Activated CD4-positive, alpha-beta T cell treated with anti-CD3 and anti-CD28 coated beads, Interleukin-10, Interleukin-2, amounts not matched to agents 100 ng/mL and 50 ng/mL, durations not matched to agents 16 hours and 8 hours (primary cell): Measurements from ENCODE around the gene ZNF33A.
A peak's percentile ranks its signal among the peaks of the same experiment; 100 is the strongest.
"Not testable (repeated sequence)": the region's sequence is repeated elsewhere in the genome, so short reads cannot be mapped to it uniquely, and the experiment has no call there.

ENCODE experiments used
- DNase-seq: peaks from one replicate; pipeline ENCODE4 v3.0.0-alpha.2; 2020

Gene ZNF33A

GRCh38 chr10:38010119-38010903 lies at the start of gene ZNF33A:
ZNF33A (plus strand) TSS chr10:38010675; CDS start chr10:38012342, 1,667 bp downstream.
- DNase-seq: peak; percentile 94

DNA sequence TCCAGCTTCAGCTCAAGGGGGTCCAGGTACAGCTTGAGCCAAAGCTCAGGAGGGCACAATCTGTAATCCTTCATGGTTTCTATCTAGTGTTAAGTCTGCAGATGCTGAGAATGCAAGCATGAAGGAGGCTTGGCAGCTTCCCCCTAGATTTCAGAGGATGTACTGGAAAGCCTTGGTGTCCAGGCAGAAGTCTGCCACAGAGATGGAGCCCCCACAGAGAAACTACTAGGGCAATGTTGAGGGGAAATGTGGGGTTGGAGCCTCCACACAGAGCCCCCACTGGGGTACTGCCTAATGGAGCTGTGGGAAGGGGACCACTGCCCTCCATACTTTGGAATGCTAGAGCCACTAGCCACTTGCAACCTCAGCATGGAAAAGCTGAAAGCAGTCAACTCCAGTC lies 45.5 kb upstream of the ZNF33A start:
- no peak for DNase-seq

- DNase-seq: no peak
These were observed 38.1 kb upstream of the ZNF33A start for GRCh38 chr10:37972396-37972795.

DNA sequence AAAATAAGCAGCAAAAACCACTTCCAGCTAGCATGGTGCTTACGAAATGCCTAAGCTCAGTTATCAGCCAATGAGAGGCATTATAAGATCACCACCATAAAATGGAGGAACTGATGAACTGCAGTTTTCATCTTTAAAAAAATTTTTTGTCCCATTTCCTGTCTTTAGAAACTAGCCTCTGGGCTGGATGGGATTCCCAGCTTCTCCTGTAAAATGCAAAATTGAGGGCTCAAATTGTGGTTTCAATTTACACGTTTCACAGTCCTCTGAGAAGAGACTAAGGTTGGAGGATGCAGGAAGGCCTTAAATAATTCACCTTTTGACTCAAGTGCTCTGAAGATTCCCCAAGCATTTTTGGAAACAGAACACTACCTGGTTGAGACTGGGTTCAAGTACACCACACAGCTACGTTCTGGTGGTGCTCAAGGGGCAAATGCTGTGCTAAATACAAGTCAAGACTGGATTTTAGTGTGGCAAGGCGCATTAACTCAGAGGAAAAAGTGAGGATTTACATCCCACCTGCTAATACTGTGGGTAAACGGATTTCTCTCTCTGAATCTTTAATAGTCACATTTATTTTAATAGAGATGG lies 35.0 kb upstream of the ZNF33A start:
- peak; percentile 30 for DNase-seq

DNA sequence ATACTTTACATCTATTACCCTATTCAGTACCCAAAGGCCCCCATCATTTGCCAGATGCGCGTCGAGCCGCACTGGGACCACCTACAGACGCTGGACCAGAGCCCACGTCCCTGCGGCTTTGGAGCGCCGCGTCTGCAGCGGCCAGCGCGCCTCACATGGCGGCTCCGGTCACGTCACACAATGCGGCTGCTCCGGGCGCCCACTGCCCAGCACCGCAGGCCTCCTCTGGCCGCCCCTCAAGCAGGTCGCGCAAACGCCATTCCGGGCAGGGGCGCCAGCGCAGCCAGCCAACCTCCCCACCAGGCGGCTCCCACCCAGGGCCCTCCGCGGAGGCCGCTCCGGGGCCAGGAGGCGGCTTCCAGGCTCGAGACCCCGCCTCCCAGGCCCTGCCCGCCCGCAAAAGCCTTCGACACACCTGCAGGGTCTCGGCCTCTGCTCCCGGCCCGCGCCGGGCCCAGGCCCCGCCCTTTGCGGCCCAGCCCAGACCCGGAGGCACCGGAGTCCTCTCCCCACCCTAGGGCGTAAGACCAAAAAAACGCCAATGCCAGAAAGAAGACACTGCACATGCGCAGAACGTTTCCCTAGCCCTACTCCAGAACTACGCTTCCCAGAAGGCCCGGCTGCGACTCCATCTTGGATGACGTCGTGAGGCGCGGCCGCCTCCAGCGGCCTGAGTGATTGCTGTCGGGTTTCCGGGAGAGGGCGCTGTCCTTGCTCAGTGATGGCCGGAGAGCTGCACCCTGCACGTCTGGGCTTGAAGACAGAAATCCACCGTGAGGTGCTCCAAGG lies 34.2 kb upstream of the ZNF33A start, which contains the start of gene ZNF25:
TSS of gene ZNF25 (minus strand) at position 557 of the 789 bp plus-strand sequence. CDS start 4,925 bp downstream, outside the sequence.
- DNase-seq: peak; percentile 99

DNA sequence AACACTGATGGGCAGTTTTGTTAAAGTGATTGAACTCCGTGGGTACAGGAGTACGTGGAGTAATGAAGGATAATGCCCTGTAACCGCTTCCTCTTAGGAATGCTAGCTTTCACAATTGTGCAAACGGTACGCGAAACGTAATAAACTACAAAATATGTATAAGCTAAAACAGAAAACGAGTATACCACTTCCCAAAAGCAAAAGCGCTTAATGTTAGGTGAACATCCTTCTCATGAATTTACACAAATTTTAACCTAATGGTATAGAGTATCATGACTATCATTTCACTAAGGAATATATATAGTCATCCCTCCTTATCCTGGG lies 33.6 kb upstream of the ZNF33A start:
- no peak for DNase-seq

GRCh38 chr10:37991655-37992054 lies 18.8 kb upstream of the ZNF33A start:
- DNase-seq: no peak

DNA sequence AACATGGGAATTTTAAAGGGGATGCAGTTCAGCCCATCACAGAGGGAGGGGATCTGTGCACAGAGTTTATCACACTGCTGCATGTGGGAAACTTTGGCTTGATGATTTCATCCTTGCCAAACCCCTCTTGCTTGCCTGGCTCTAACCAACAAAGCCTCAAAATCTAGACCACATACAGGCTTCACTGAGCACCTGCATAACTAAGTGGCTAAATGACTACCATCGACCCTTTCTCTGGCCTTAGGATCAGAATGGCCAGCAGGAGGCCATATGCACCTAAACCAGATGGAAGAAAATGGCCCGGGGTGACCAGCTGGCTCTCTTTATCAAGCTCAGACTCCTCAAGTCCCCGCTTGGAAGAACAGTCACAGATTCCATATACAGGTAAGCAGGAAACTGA lies 18.4 kb upstream of the ZNF33A start:
- no peak for DNase-seq

- not testable (repeated sequence) for DNase-seq
These were observed 11.6 kb upstream of the ZNF33A start for GRCh38 chr10:37998920-37999319.

DNA sequence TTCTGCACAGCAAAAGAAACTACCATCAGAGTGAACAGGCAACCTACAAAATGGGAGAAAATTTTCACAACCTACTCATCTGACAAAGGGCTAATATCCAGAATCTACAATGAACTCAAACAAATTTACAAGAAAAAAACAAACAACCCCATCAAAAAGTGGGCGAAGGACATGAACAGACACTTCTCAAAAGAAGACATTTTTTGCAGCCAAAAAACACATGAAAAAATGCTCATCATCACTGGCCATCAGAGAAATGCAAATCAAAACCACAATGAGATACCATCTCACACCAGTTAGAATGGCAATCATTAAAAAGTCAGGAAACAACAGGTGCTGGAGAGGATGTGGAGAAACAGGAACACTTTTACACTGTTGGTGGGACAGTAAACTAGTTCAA lies 10.0 kb upstream of the ZNF33A start:
- DNase-seq: not testable (repeated sequence)

DNA sequence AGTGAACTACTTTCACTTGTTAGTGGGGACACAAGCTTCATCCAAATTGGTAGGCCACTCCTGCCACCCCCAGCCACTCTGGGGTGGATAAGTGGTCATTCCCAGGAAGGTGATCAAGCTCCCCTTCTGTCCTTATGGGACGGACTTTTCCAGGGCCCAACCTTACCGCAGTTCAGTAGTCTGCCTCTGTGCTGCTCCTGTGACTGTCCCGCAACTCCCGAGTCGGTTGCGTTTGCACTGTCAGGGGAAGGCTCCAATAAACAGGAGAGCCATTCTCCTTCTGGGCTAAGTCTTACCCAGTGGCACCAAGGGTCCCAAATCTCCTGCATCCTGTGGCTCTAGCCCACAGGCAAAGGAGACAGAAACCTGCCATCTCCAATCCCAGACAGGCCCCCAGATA lies 7.4 kb upstream of the ZNF33A start:
- no peak for DNase-seq

- DNase-seq: no peak
These were observed 6.9 kb upstream of the ZNF33A start for GRCh38 chr10:38003588-38003987.

GRCh38 chr10:38007551-38007950 lies 2.9 kb upstream of the ZNF33A start:
- no peak for DNase-seq

DNA sequence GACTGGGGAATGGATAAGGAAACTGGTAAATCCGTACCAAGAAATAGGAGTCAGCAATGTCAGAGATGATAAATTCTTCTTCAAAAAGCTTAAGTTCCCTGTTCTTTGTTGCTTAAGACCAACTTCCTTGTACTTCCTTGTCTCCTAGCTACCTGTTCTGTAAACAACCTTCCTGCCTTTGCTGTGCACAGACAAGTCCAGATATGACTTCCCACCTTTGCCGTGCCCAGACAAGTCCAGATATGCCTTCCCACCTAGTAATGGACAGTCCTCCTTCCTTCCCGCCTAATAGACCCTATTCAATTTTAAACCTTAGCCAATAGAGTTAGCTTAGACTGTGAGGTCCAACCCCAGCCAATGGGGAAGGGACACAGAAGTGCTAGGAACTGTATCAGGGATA lies 2.5 kb upstream of the ZNF33A start:
- DNase-seq: no peak

GRCh38 chr10:38016354-38016753 lies 5.9 kb downstream of the ZNF33A start:
- DNase-seq: no peak

DNA sequence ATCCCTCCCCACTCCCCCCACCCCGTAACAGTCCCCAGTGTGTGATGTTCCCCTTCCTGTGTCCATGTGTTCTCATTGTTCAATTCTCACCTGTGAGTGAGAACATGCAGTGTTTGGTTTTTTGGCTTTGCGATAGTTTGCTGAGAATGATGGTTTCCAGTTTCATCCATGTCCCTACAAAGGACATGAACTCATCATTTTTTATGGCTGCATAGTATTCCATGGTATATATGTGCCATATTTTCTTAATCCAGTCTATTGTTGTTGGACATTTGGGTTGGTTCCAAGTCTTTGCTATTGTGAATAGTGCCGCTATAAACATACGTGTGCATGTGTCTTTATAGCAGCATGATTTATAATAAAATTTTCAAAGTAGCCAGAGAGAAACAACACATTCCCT lies 8.6 kb downstream of the ZNF33A start:
- not testable (repeated sequence) for DNase-seq

DNA sequence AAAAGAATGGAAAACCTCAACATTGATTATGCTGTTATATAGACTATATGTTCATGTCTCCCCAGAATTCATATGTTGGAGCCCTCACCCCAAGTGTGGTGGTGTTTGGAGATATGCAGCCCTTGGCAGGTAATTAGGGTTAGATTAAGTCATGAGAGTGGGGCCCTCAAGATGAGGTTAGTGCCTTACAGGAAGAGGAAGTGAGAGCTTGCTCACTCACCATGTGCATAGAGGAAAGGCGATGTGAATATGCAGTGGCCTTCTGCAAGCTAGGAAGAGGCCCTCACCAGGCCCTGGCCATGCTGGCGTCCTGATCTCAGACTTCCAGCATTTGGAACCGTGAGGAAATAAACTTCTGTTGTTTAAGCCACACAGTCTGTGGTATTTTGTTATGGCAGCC lies 14.8 kb downstream of the ZNF33A start:
- peak; percentile 16 for DNase-seq

DNA sequence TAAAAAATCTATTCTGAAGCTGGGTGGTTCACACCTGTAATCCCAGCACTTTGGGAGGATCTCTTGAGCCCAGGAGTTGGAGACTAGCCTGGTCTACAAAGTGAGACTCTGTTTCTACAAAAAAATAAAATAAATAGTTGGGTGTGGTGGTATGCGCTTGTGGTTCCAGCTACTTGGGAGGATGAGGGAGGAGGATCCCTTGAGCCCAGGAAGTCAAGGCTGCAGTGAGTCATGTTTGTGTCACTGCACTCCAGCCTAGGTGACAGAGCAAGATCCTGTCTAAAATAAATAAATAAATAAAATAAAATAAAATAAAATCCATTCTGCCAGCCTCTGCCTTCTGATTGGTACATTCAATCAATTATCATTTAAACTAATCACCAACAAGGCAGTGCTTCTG lies 17.5 kb downstream of the ZNF33A start:
- DNase-seq: no peak

GRCh38 chr10:38032886-38033285 lies 22.4 kb downstream of the ZNF33A start:
- no peak for DNase-seq

DNA sequence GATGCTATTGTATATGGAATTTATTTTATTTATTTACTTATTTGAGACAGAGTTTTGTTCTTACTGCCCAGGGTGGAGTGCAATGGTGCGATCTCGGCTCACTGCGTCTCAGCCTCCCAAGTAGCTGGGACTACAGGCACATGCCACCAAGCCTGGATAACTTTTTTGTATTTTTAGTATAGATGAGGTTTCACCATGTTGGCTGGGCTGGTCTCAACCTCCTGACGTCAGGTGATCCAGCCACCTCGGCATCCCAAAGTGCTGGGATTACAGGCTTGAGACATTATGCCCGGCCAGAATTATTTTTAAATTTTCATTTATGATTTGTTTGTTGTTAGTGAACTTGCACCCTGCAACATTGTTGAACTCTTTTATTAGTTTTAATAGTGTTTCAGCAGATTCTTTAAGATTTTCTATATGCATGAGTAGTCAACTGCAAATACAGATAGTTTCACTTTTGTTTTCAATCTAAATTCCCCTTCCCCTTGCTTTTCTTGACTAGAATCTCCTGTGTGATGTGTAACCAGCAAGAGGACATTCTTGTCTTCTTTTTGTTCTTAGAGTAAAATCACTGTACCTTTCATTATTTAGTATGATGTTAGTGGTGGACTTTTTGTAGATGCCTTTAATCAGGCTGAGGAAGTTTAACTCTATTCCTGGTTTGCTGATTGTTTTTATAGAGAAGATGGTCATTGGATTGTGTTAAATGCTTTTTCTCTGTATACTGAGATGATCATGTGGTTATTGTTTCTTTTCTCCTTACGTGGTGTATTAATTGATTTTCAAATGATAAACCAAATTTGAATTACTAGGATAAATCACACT lies 27.8 kb downstream of the ZNF33A start:
- DNase-seq: peak; percentile 24

GRCh38 chr10:38038932-38039245 lies 28.4 kb downstream of the ZNF33A start:
- no peak for DNase-seq

GRCh38 chr10:38043516-38043915 lies 33.0 kb downstream of the ZNF33A start:
- DNase-seq: no peak

GRCh38 chr10:38045129-38045528 lies 34.7 kb downstream of the ZNF33A start:
- no peak for DNase-seq
